Gastrocnemius medialis (tissue), 4 donors: ENCODE measurements around the gene SLC22A15.
"Not testable (repeated sequence)": the region's sequence is repeated elsewhere in the genome, so short reads cannot be mapped to it uniquely, and the experiment has no call there.

ENCODE experiments used
- CTCF ChIP-seq, 5 experiments: fragments of 450-650 bp in 3 of 5; fragments of 200-600 bp in 2 of 5; sonication (generic) in 2 of 5; IDR thresholded peaks in 4 of 5; conservative IDR thresholded peaks in 1 of 5; 1 replicate in 4 of 5; 2 replicates in 1 of 5; pipeline ENCODE4 v1.5.1; 2016 to 2019; ENCODE audit warnings: antibody characterized with exemption in 5 of 5, mild to moderate bottlenecking in 3 of 5, moderate library complexity in 3 of 5
- POLR2A ChIP-seq, 2 donors: fragments of 450-650 bp; IDR thresholded peaks; one replicate each; pipeline ENCODE4 v1.6.1; 2017; ENCODE audit warnings: antibody characterized with exemption in 2 of 2, mild to moderate bottlenecking in 2 of 2, moderate library complexity in 2 of 2

- not testable (repeated sequence) for TF ChIP-seq CTCF (IDR thresholded peaks at IDR 0.05 in 4 of 5, conservative IDR thresholded peaks at IDR 0.05 in 1 of 5); POLR2A (IDR thresholded peaks at IDR 0.05)
Observed at GRCh38 chr1:116051896-116052295, 75.6 kb downstream of the SLC22A15 start.
